ENCODE results near the gene ATP6V1C2.

GRCh38 chr2:10785260-10785659 is 63.8 kb downstream of the ATP6V1C2 start:
- no peak for TF ChIP-seq CTCF (IDR thresholded peaks at IDR 0.05; ENCODE audit: low read length)
- no peak for TF ChIP-seq EZH2phosphoT487 (IDR thresholded peaks at IDR 0.05; ENCODE audit: low read length)
- TF ChIP-seq EZH2 (optimal IDR thresholded peaks at IDR 0.05; ENCODE audit: low read depth, low read length), result no peak

Data from MM.1S (cell line).